ENCODE results near the gene RAB40B.
A peak's percentile ranks its signal among the peaks of the same experiment; 100 is the strongest.

RAB40B gene

DNA sequence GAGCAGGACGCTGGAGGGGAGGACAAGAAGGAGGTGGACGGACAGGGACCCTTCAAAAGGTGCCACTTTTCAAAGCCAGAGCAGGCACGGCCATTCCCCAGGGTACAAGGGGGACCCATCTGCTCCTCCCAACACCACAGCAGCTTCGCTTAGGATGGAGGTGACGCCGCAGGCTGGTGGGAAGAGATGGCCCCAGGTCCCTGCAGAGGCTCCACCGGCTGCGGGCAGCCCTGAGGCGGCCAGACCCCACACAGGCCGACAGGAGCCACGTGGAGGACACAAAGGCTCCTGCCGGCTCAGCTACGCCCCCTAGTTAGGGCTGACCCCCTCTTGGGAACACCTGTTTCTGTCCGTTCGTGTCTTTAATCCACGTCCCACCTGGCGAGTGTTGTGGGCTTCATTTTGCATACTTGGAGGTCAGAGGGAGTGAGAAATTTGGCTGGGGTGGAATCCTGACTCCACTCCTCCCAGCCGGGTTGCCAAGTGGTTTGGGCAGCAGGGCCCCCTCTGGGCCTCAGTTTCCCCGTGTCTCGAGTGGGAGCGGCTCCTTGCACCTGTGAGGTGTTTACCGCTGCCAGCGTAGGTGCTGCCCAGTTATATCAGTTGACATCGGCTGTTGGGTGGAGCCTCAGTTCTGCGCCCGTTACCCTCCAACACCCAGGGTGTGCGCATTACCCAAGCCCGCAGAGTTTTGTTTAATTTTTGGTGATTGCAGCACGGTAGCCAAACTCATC lies 12.2 kb upstream of the RAB40B start:
- DNase-seq (ENCODE audit: low read depth): no peak
- H3K27me3 ChIP-seq (replicated peaks; ENCODE audit: control insufficient read depth, insufficient read depth, low read length): peaks cover 21% of the 10 kb centered on the region
- no peak overlapping the region for H3K9ac ChIP-seq (ENCODE audit: low read length)
- no peaks in the 10 kb centered on the region for H3K36me3 ChIP-seq (ENCODE audit: control insufficient read depth, insufficient read depth, low read length, severe bottlenecking)
- no peak overlapping the region for H3K4me3 ChIP-seq (ENCODE audit: low read length)
- no peaks in the 10 kb centered on the region for H3K9me3 ChIP-seq (ENCODE audit: control insufficient read depth, low read length)
- peaks cover under 1% of the 10 kb centered on the region for H3K4me1 ChIP-seq (ENCODE audit: control insufficient read depth, insufficient read depth, low read length)

DNA sequence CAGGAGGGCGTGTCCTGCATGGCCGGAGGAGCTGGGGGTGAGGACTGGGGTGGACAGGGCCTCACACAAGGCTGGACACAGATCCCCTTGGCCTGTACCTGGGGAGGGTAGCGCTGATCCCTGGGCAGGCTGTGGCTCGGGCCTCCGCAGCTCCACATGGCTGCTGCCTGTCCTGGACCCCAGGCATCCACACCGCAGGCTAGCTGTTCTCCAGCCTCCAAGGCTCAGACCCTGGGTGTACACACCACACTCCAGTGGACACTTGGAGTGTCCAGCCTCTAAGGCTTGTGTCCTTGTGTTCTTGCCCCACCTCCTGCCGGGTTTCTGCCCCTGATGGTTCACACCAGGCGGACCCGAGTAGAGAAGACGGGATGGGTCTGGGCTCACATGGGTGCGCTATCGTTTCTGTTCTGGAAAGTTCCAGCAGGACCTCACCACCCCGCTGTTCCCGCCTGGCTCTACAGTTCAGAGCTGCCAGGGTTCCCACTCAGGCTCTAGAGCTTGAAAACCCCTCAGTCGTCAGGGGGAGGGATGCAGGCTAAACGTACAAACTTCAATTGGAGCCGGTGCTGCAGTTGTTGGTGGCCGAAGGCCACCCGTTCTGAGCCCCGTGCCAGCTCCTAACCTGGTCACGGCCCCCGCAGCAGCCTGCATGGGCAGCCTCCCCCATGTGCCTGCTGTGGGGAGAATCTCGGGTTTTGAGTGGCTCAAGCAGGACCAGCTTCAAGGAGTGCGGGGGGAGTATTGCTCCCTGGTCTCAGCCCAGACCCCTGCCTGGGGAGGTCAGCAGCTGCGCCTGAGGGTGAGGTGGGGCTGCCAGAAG lies 11.4 kb upstream of the RAB40B start:
- Histone ChIP-seq H3K4me3 (ENCODE audit: low read length) (no peak overlapping the region), H3K9ac (ENCODE audit: low read length) (no peak overlapping the region), H3K9me3 (ENCODE audit: control insufficient read depth, low read length) (no peaks in the 10 kb centered on the region), H3K27me3 (replicated peaks; ENCODE audit: control insufficient read depth, insufficient read depth, low read length) (peaks cover 29% of the 10 kb centered on the region), H3K4me1 (ENCODE audit: control insufficient read depth, insufficient read depth, low read length) (no peaks in the 10 kb centered on the region), H3K36me3 (ENCODE audit: control insufficient read depth, insufficient read depth, low read length, severe bottlenecking) (no peaks in the 10 kb centered on the region)
- no peak for DNase-seq (ENCODE audit: low read depth)

DNA sequence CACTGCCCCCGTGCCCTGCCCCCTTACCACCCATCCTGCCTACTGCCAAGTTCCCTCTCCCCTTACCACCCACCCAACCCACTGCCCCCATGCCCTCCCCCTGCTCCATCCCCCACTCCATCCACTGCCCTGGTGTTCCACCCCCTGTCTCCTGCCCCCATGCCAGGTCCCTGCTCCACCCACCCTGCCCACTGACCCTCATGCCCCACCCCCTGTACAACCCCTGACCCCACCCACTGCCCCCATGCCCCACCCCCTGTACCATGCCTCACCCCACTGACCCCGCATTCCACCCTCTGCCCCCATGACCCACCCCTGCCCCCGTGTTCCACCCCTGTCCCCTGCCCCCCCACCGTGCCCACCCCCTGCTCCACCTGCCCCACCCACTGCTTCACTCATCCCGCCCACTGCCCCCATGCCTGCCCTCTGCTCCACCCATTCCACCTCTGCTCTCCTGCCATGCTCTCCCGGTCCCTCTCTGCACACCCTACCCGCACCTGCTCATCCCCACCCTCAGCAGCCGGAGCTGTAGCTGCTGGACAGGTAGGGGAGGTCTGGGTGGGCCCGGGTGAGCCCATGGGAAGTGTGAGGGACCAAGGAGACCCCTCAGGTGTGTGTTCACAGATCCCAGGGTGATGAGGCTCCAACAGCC lies 10.7 kb upstream of the RAB40B start:
- H3K4me1 ChIP-seq (ENCODE audit: control insufficient read depth, insufficient read depth, low read length): no peaks in the 10 kb centered on the region
- no peak for DNase-seq (ENCODE audit: low read depth)
- no peak overlapping the region for H3K4me3 ChIP-seq (ENCODE audit: low read length)

GRCh38 chr17:82705756-82706155 lies 7.3 kb upstream of the RAB40B start:
- DNase-seq (ENCODE audit: low read depth): no peak
- H3K9ac ChIP-seq (ENCODE audit: low read length): no peak overlapping the region
- H3K4me1 ChIP-seq (ENCODE audit: control insufficient read depth, insufficient read depth, low read length): no peaks in the 10 kb centered on the region
- peaks cover 29% of the 10 kb centered on the region for H3K27me3 ChIP-seq (replicated peaks; ENCODE audit: control insufficient read depth, insufficient read depth, low read length)
- H3K4me3 ChIP-seq (ENCODE audit: low read length): no peak overlapping the region
- H3K9me3 ChIP-seq (ENCODE audit: control insufficient read depth, low read length): no peaks in the 10 kb centered on the region
- no peaks in the 10 kb centered on the region for H3K36me3 ChIP-seq (ENCODE audit: control insufficient read depth, insufficient read depth, low read length, severe bottlenecking)

More for the DNA sequence above, 10.7 kb upstream of the RAB40B start:
- no peaks in the 10 kb centered on the region for H3K36me3 ChIP-seq (ENCODE audit: control insufficient read depth, insufficient read depth, low read length, severe bottlenecking)
- no peak overlapping the region for H3K9ac ChIP-seq (ENCODE audit: low read length)
- H3K9me3 ChIP-seq (ENCODE audit: control insufficient read depth, low read length): no peaks in the 10 kb centered on the region
- H3K27me3 ChIP-seq (replicated peaks; ENCODE audit: control insufficient read depth, insufficient read depth, low read length): peaks cover 35% of the 10 kb centered on the region

DNA sequence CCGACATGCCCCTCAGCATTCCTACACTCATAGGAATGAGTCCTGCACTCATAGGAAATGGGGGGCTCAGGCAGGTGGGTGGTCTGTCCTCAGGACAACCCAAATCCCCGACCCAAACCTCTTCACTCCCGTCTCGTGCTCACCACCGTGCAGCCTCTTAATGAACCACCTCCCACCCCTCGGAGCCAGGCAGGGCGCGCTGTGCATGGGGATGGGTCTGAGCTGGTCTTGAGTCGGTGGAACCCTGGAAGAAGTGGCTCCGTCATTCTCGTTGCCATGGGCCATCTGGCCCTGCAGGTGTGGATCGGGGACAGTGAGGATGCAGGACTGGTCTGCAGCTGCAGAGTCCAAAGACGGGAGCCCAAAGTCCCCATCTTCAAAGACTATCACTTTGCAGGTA lies 6.4 kb upstream of the RAB40B start:
- Histone ChIP-seq H3K4me3 (ENCODE audit: low read length) (no peak overlapping the region), H3K4me1 (ENCODE audit: control insufficient read depth, insufficient read depth, low read length) (no peaks in the 10 kb centered on the region), H3K36me3 (ENCODE audit: control insufficient read depth, insufficient read depth, low read length, severe bottlenecking) (no peaks in the 10 kb centered on the region), H3K9me3 (ENCODE audit: control insufficient read depth, low read length) (no peaks in the 10 kb centered on the region), H3K9ac (ENCODE audit: low read length) (no peak overlapping the region), H3K27me3 (replicated peaks; ENCODE audit: control insufficient read depth, insufficient read depth, low read length) (peaks cover 21% of the 10 kb centered on the region)
- DNase-seq (ENCODE audit: low read depth): no peak

DNA sequence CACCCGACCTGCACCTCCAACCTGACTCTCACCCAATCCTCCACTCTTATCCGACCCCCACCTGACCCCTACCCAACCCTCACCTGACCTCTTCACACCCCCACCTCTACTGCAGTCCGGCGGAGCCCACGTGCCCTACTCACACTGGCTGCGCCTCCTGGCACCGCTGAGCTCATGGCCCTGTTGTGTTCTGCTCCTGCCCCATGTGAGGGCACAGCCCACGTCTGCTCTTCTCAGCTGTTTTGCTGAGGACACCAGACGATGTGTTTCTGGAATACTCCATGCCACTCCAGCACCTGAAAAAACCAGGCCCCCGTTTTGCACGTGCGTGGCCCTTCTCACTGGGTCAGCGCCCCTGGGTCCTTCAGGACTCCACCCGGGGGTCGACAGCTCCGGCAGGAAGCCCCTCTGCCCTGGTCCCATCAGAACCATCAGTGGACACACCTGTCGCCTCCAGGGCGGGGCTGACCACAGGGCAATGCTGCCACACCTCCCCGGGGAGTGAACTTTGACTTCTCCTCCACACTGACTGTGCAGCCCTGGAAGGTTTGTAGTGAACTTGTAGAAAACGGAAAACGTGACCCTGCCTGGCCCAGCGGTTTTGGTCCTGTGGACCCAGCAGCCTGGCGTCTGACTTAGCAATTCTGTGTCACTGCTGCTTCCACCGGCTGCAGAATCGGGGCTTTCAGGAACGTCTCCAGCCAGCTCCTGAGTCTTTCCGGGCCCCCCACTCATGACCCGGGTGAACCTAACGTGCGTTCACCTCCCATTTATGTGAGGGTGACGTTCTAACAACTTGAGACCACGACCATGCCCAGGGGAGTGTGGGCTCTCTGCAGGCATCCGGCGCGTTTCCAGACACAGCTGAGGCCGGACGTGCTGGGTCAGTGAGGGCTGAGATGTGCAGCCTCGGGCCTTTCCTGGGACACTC lies 5.7 kb upstream of the RAB40B start:
- peaks cover 20% of the 10 kb centered on the region for H3K27me3 ChIP-seq (replicated peaks; ENCODE audit: control insufficient read depth, insufficient read depth, low read length)
- peaks cover 3% of the 10 kb centered on the region for H3K4me1 ChIP-seq (ENCODE audit: control insufficient read depth, insufficient read depth, low read length)
- H3K9me3 ChIP-seq (ENCODE audit: control insufficient read depth, low read length): no peaks in the 10 kb centered on the region
- H3K9ac ChIP-seq (ENCODE audit: low read length): no peak overlapping the region
- H3K4me3 ChIP-seq (ENCODE audit: low read length): no peak overlapping the region
- DNase-seq (ENCODE audit: low read depth): no peak
- H3K36me3 ChIP-seq (ENCODE audit: control insufficient read depth, insufficient read depth, low read length, severe bottlenecking): no peaks in the 10 kb centered on the region

DNA sequence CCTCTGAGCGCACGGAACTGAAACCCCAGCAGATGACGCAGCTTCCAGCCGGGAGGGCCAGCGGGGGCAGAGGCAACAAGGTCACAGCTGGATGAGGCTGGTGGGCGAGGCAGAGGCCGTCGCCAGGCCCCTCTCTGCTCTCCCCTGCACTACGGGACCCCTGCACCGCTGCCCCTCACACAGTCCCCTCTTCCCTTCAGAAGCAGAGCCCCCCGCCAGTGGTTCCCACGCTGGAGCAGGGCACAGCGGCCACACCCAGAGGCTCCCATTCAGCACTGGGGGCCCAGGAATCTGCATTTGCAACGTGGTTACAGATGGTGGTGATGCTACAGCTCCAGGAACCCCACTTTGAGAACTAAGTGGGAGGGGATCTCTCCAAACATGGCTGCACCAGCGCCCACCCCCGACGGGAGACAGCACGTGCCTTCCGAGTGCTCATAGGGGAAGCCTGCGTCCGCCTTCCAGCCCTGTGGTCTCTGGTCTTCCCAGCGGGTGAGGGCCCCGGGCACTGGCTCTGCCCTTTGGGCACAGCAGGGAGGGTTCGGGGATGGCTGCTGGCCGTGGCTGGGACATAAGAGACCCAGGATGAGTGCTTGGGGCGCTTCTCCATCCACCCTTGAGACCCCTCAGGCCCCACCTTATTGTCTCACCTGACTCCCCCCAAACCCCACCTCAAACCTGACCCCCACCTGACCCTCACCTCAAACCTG lies 4.7 kb upstream of the RAB40B start:
- no peak for DNase-seq (ENCODE audit: low read depth)
- Histone ChIP-seq H3K9ac (ENCODE audit: low read length) (no peak overlapping the region), H3K9me3 (ENCODE audit: control insufficient read depth, low read length) (no peaks in the 10 kb centered on the region), H3K4me1 (ENCODE audit: control insufficient read depth, insufficient read depth, low read length) (peaks cover 4% of the 10 kb centered on the region), H3K27me3 (replicated peaks; ENCODE audit: control insufficient read depth, insufficient read depth, low read length) (peaks cover 20% of the 10 kb centered on the region), H3K36me3 (ENCODE audit: control insufficient read depth, insufficient read depth, low read length, severe bottlenecking) (no peaks in the 10 kb centered on the region), H3K4me3 (ENCODE audit: low read length) (no peak overlapping the region)

GRCh38 chr17:82702231-82702927 lies 3.9 kb upstream of the RAB40B start:
- Histone ChIP-seq H3K4me3 (ENCODE audit: low read length) (no peak overlapping the region), H3K36me3 (ENCODE audit: control insufficient read depth, insufficient read depth, low read length, severe bottlenecking) (no peaks in the 10 kb centered on the region), H3K9me3 (ENCODE audit: control insufficient read depth, low read length) (no peaks in the 10 kb centered on the region), H3K4me1 (ENCODE audit: control insufficient read depth, insufficient read depth, low read length) (peaks cover 6% of the 10 kb centered on the region), H3K27me3 (replicated peaks; ENCODE audit: control insufficient read depth, insufficient read depth, low read length) (peaks cover 20% of the 10 kb centered on the region), H3K9ac (ENCODE audit: low read length) (no peak overlapping the region)
- peak; percentile 25 for DNase-seq (ENCODE audit: low read depth)

GRCh38 chr17:82699551-82699950 lies 1.1 kb upstream of the RAB40B start:
- DNase-seq (ENCODE audit: low read depth): no peak
- Histone ChIP-seq H3K9ac (ENCODE audit: low read length) (peak overlapping the region; percentile 70), H3K4me1 (ENCODE audit: control insufficient read depth, insufficient read depth, low read length) (peaks cover 9% of the 10 kb centered on the region), H3K4me3 (ENCODE audit: low read length) (peak overlapping the region; percentile 83), H3K27me3 (replicated peaks; ENCODE audit: control insufficient read depth, insufficient read depth, low read length) (peaks cover 10% of the 10 kb centered on the region), H3K36me3 (ENCODE audit: control insufficient read depth, insufficient read depth, low read length, severe bottlenecking) (no peaks in the 10 kb centered on the region), H3K9me3 (ENCODE audit: control insufficient read depth, low read length) (peaks cover 5% of the 10 kb centered on the region)

DNA sequence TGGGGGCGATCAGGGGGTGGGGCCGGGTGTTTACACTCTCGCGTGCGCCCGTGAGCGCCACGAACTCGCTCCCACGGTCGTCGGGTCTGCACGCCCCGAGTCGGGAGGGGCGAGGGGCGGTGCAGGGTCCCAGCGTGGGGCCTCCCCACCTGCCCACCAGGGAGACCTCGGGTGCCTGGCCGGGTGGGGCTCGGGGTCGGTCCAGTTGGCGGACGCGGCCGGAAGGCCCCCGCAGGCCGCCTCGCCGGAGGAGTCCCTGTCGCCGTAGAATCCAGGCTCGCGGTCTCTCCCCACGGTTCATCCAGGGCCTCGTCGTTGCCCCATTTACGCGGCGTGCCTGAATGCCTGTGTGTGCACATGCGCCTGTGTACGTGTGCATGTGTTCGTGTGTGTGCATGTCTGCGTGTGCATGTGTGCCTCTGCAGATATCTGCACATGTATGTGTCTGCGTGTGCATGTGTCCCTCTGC lies 510 bp upstream of the RAB40B start:
- H3K27me3 ChIP-seq (replicated peaks; ENCODE audit: control insufficient read depth, insufficient read depth, low read length): peaks cover 4% of the 10 kb centered on the region
- H3K36me3 ChIP-seq (ENCODE audit: control insufficient read depth, insufficient read depth, low read length, severe bottlenecking): no peaks in the 10 kb centered on the region
- H3K4me3 ChIP-seq (ENCODE audit: low read length): peak overlapping the region; percentile 83
- peaks cover 9% of the 10 kb centered on the region for H3K9me3 ChIP-seq (ENCODE audit: control insufficient read depth, low read length)
- peak overlapping the region; percentile 70 for H3K9ac ChIP-seq (ENCODE audit: low read length)
- peaks cover 9% of the 10 kb centered on the region for H3K4me1 ChIP-seq (ENCODE audit: control insufficient read depth, insufficient read depth, low read length)
- DNase-seq (ENCODE audit: low read depth): no peak

All from adipocyte (in vitro differentiated cells).